SIG-M5 treated with dmso at 0.1 percent for 504 hours (cell line): ENCODE results near the gene NAV2.
"Not testable (repeated sequence)": the region's sequence is repeated elsewhere in the genome, so short reads cannot be mapped to it uniquely, and the experiment has no call there.

Experiments used
- DNase-seq: peaks from one replicate; lab custom pipeline; 2025; ENCODE audit not compliant: unreplicated experiment; lab: John Stamatoyannopoulos, UW

Gene NAV2

DNA sequence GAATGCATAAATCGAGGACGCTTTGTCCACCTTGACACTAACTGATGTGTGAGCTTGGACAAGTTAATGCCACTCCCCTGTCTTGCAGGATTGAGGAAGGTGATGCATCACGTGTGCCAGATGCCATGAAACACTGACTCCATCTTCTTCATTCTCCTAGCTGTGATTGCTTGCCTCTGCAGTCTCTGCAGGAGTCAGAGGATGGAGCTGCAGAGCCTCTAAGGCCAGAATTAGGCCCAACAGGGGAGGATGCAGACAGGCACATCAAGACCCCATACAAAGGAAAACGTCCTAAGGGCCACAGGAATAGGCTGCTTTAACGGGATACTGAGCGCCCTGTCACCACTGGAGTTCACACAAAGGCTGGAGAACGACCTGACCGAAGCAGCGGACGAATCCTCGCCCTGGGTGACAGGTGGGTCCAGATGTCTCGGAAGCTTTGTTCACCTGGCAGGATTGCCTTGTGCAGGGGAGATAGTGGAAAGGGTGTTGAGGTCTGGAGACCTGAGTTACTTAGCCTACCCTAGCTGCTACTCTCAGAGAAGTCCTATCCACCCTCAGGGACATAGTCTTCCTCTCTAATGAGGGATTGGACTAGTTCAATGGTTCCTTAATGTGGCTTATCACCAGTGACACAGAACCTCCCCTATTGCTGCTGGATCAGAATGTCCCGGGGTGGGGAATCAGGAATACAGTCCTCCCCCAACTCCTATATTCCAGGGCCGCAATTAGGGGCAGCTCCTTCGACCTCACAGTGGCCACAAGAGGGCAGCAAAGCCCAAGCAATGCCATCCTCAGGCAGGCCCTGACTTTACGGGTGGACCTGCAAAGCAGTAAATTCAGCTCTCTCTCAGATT, 415.3 kb downstream of the NAV2 start:
- peak; percentile 28 for DNase-seq

DNA sequence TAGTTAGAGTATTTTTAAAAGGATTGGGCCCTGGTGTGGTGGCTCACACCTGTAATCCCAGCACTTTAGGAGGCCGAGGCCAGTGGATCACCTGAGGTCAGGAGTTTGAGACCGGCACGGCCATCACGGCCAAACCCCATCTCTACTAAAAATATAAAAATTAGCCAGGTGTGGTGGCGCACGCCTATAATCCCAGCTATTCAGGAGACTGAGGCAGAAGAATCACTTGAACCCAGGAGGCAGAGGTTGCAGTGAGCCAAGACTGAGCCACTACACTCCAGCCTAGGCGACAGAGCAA, 415.8 kb downstream of the NAV2 start:
- not testable (repeated sequence) for DNase-seq

GRCh38 chr11:20129665-20130064, 417.0 kb downstream of the NAV2 start:
- DNase-seq = no peak

GRCh38 chr11:20131788-20132666, 419.4 kb downstream of the NAV2 start:
- DNase-seq = peak; percentile 26

GRCh38 chr11:20132667-20133039, 420.0 kb downstream of the NAV2 start:
- no peak for DNase-seq

GRCh38 chr11:20134991-20135736, 422.5 kb downstream of the NAV2 start:
- DNase-seq = no peak

DNA sequence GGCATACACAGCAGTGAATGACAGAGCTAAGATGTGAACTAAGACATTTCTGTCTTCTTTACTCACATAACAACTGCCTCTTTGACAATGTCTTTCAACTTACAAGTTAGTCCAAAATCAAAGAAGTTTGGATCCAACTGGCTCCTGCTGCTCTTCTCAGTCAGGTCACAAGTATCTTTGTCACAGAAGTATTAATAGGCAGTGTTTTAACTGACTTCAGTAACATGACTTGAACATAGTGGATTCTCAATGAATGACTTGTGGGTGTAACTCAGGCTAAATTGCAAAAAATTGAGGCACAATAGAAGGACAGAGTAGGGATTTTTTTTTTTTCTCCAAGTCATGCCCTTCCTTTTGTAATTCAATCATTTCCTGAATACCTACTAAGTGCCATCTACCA, 425.0 kb downstream of the NAV2 start:
- DNase-seq = no peak

- DNase-seq = no peak
Measured at GRCh38 chr11:20138707-20139106, 426.1 kb downstream of the NAV2 start.

- DNase-seq = no peak
Measured at GRCh38 chr11:20154381-20154780, 441.7 kb downstream of the NAV2 start.

GRCh38 chr11:20155683-20156279, 443.1 kb downstream of the NAV2 start:
- DNase-seq = no peak

DNA sequence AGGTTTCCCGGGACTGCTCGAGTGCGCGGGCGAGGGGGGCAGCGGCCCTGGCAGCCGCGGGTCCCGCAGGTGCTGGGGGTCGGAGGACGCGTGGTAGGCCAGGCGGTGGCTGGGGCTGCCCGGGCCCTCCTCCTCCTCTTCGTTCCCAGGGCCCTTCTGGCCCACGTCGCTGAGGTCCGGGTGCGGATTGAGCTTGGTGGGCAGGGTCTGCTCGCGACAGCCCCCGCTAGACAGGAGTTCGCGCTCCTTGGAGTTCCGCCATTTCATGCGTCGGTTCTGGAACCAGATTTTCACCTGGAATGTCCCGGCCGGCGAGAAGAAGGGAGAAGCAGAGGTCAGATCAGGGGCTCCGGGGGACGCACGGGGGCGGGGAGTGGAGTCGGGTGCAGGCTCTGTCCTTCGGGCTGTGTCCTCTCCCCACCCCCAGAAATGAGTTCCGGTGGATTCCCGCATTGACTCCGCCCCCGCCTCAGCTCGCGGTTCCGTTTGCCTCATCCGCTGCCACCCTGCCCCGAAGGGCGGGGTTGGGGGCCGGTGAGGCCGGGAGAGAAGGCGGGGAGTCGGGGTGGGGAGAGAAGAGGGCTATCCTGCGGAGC, 443.7 kb downstream of the NAV2 start:
- no peak for DNase-seq

- no peak for DNase-seq
Measured at GRCh38 chr11:20156876-20157613, 444.4 kb downstream of the NAV2 start.

DNA sequence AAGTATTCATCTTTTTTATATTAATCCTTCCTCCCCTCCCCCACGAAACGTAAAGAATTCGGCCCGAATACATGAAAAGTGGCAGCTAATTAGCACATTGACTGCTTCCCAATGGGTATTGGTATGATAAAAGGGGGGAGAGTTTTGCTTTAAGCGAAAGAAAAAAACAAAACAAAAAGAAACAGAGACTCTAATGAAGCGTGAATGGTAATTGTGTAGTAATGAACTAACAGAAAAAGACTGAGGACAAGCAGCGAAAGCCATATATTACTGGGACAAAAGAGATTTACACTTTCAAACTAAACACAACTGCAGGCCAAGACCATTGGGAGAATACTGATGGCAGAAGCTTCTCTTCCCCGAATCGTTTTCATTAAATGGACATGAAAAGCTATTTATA, 445.1 kb downstream of the NAV2 start:
- DNase-seq = no peak

DNA sequence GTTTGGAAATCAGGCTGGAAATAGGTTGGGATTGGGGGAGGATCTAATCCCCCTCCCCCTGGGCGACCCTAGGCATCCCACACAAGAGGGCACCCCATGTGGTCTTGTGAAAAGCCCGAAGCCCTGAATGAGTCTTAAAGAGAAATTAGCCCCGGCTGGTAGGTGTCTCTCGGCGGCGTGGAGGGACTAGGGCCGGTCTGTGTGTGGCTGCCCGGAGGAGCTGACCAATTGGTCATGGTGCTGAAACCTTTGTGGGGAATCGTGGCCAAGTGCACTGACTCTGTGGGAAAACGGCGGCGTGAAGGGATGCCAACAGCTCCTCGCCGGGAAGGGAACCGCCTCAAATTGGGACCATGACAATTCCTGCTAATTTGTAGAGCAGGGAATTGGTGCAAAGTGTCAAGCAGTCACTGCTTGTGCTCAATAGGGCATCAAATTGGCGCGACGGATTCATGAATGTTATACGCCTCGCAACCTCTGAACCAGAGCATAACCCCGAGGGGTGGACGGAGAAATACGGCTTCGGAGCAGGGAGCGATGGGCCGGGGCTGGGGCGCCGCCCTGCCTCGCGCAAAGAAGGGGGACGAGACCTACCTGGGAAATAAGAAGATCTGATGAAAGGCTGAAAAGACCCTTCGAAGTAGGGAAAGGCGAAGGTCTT, 446.1 kb downstream of the NAV2 start:
- no peak for DNase-seq

- no peak for DNase-seq
Measured at GRCh38 chr11:20159466-20160381, 447.1 kb downstream of the NAV2 start.

DNA sequence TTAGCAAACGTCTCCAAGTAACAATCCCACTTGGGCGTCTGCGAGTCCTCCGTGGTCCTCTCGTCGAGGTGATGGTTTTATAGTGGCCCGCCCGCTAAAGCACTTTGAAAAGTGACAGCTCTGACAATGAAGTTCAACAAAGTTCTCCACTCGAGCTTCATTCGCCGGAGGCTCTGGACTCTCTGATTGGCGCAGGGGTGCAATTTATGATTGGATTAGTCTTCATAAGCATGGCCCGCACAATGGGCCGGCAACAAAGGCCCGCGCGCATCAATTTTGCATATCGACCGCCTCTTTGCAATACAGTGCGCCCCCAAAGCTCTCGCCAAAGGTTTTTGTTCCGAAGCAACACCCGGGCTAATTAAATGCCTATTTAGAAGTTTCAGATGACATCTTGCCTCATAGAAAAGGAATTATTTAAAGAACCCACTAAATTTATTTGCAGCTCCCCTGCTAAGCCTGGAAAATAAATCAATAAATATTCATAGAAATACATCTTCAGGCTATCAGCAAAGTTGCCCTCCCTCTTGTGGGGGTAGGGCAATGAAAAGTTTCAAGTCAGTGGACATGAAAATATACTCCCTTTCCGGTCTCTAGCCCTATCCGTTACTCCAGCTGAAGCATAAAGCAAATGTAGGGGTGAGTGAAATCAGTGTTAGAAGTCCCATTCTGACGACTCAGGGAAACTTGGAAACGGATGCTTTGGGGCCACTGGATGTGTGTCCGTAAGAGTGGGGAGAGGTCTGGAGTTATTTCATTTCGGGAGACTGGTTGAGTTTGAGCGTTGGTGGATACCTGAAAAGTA, 448.0 kb downstream of the NAV2 start, which contains the start of gene DBX1:
DBX1 (minus strand) TSS at position 51 of the 805 bp plus-strand sequence. CDS start 151 bp downstream, outside the sequence.
- no peak for DNase-seq

DNA sequence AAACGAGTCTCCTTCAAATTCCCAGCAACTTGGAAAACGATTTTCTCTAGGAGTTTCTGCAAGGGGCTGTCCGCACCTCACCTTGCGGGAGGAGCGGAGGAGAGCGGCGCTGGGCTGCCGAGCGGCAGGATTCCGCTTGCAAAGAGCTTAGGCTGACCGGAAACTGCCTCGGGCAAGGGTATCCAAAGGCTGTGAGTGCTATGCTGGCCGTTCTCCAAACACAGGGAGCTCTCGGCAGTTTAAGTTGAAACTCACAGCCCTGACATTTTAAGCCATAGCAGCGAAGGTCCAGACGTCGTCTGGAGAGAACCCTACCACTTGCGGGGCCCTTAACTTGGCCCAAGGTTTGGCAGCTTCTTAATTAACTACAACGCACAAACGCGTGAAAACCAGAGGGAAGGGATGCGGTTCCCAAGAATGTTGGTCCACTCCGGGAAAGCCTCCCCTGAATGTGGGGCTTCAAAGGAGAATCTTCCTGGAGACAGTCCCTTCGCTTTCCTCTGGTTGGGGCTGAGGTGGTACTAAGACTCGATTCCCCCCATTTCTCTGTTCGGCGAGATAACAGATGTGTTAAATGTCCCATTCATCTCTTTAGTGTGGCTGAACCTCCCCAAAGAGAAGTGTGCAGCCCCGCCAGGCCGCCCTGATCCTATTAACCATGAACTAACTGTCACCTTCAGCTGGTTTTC, 448.7 kb downstream of the NAV2 start:
- no peak for DNase-seq
